Measurements from ENCODE around the gene VAMP2. TPM values are rescaled to one million over a fixed set of nuclear protein-coding genes. Genes with fewer than 3 reads are reported as not detected.
A peak's percentile ranks its signal among the peaks of the same experiment; 100 is the strongest.

VAMP2 gene
- total RNA-seq, 2 donors from 2014 or later, result 32.1 to 32.2 TPM

- Histone ChIP-seq H3K9ac (ENCODE audit: extremely low read depth, low read length, poor library complexity, severe bottlenecking) (peak overlapping the region; percentile 47), H3K36me3 (ENCODE audit: control insufficient read depth, insufficient read depth, low read length) (no peaks in the 10 kb centered on the region), H3K9me3 (ENCODE audit: control insufficient read depth, low read length) (no peaks in the 10 kb centered on the region), H3K4me1 (ENCODE audit: control insufficient read depth, insufficient read depth, low read length) (peaks cover 13% of the 10 kb centered on the region), H3K27me3 (ENCODE audit: control insufficient read depth, insufficient read depth, low read length, poor library complexity, severe bottlenecking) (no peaks in the 10 kb centered on the region), H3K4me3 (ENCODE audit: low read length) (peak overlapping the region; percentile 94), H3K27ac (ENCODE audit: low read depth, low read length) (peak overlapping the region; percentile 74)
- DNase-seq, result peak; percentile 100
- WGBS, 2 experiments (ENCODE audit: insufficient coverage in 1 of 2, insufficient read length in 1 of 2), result 0 to 2% methylated on average over 31 to 32 of the region's 32 CpGs
- no peak overlapping the region for H3K27ac Mint-ChIP-seq
- H3K36me3 Mint-ChIP-seq (ENCODE audit: low read depth), result no peaks in the 10 kb centered on the region
- no peaks in the 10 kb centered on the region for H3K9me3 Mint-ChIP-seq
- H3K4me3 Mint-ChIP-seq, result no peak overlapping the region
- TF ChIP-seq CTCF (conservative IDR thresholded peaks at IDR 0.05), result peak; percentile 61
- peaks cover 12% of the 10 kb centered on the region for H3K4me1 Mint-ChIP-seq
- H3K27me3 Mint-ChIP-seq (ENCODE audit: insufficient read depth), result peaks cover 11% of the 10 kb centered on the region
Measured at GRCh38 chr17:8186787-8187516, 24.2 kb upstream of the VAMP2 start.

GRCh38 chr17:8186446-8186786 is 23.7 kb upstream of the VAMP2 start:
- no peak overlapping the region for H3K4me3 Mint-ChIP-seq
- 0 to 2% methylated on average over 9 to 23 of the region's 23 CpGs for WGBS, 2 experiments (ENCODE audit: insufficient coverage in 1 of 2, insufficient read length in 1 of 2)
- H3K27ac ChIP-seq (ENCODE audit: low read depth, low read length), result peak overlapping the region; percentile 25

GRCh38 chr17:8185582-8186445 is 23.1 kb upstream of the VAMP2 start:
- peak; percentile 99 for DNase-seq
- Mint-ChIP-seq H3K27ac (no peak overlapping the region), H3K9me3 (no peaks in the 10 kb centered on the region), H3K4me1 (peaks cover 9% of the 10 kb centered on the region), H3K27me3 (ENCODE audit: insufficient read depth) (peaks cover 11% of the 10 kb centered on the region), H3K4me3 (no peak overlapping the region), H3K36me3 (ENCODE audit: low read depth) (no peaks in the 10 kb centered on the region)
- H3K4me3 ChIP-seq (ENCODE audit: low read length), result peak overlapping the region; percentile 94
- 3% methylated on average over 30 to 44 of the region's 44 CpGs for WGBS, 2 experiments (ENCODE audit: insufficient coverage in 1 of 2, insufficient read length in 1 of 2)
- no peak for TF ChIP-seq CTCF (conservative IDR thresholded peaks at IDR 0.05)
- no peaks in the 10 kb centered on the region for H3K27me3 ChIP-seq (ENCODE audit: control insufficient read depth, insufficient read depth, low read length, poor library complexity, severe bottlenecking)
- no peaks in the 10 kb centered on the region for H3K9me3 ChIP-seq (ENCODE audit: control insufficient read depth, low read length)
- H3K36me3 ChIP-seq (ENCODE audit: control insufficient read depth, insufficient read depth, low read length), result no peaks in the 10 kb centered on the region
- no peak overlapping the region for H3K27ac ChIP-seq (ENCODE audit: low read depth, low read length)
- peaks cover 8% of the 10 kb centered on the region for H3K4me1 ChIP-seq (ENCODE audit: control insufficient read depth, insufficient read depth, low read length)
- peak overlapping the region; percentile 47 for H3K9ac ChIP-seq (ENCODE audit: extremely low read depth, low read length, poor library complexity, severe bottlenecking)

More at GRCh38 chr17:8186446-8186786, 23.7 kb upstream of the VAMP2 start:
- DNase-seq, result no peak
- Histone ChIP-seq H3K9ac (ENCODE audit: extremely low read depth, low read length, poor library complexity, severe bottlenecking) (peak overlapping the region; percentile 47), H3K4me3 (ENCODE audit: low read length) (peak overlapping the region; percentile 94), H3K36me3 (ENCODE audit: control insufficient read depth, insufficient read depth, low read length) (no peaks in the 10 kb centered on the region), H3K27me3 (ENCODE audit: control insufficient read depth, insufficient read depth, low read length, poor library complexity, severe bottlenecking) (no peaks in the 10 kb centered on the region), H3K9me3 (ENCODE audit: control insufficient read depth, low read length) (no peaks in the 10 kb centered on the region), H3K4me1 (ENCODE audit: control insufficient read depth, insufficient read depth, low read length) (peaks cover 8% of the 10 kb centered on the region)
- Mint-ChIP-seq H3K36me3 (ENCODE audit: low read depth) (no peaks in the 10 kb centered on the region), H3K27ac (no peak overlapping the region), H3K9me3 (no peaks in the 10 kb centered on the region), H3K4me1 (peaks cover 12% of the 10 kb centered on the region), H3K27me3 (ENCODE audit: insufficient read depth) (peaks cover 11% of the 10 kb centered on the region)
- no peak for TF ChIP-seq CTCF (conservative IDR thresholded peaks at IDR 0.05)

Measured in endodermal cell (in vitro differentiated cells).